ENCODE results near the gene ADGRL2.

- TF ChIP-seq CTCF (optimal IDR thresholded peaks at IDR 0.05 in 1 of 3, IDR thresholded peaks at IDR 0.05 in 1 of 3, conservative IDR thresholded peaks at IDR 0.05 in 1 of 3; ENCODE audit: extremely low read depth in 1 of 3, insufficient read depth in 2 of 3, low read length in 3 of 3) (no peak), EZH2 (IDR thresholded peaks at IDR 0.05; ENCODE audit: low read length) (no peak)
Measured at GRCh38 chr1:81844477-81844876, 43.7 kb downstream of the ADGRL2 start.

Measured in keratinocyte (primary cell).